OCI-LY1 (cell line): ENCODE measurements around the gene MAST4.

Experiments
- EZH2 ChIP-seq: fragments of 200-600 bp; sonication (generic), shearing (Covaris generic); IDR thresholded peaks from 2 replicates; pipeline ENCODE4 v1.8.0; 2017; ENCODE audit warnings: borderline replicate concordance, mixed run types, mild to moderate bottlenecking, antibody characterized with exemption, low read length, moderate library complexity, mixed read lengths
- TF ChIP-seq, protein P1 (sequence below): fragments of 200-600 bp; sonication (generic), shearing (Covaris generic); IDR thresholded peaks from 2 replicates; pipeline ENCODE4 v1.5.1; 2017; ENCODE audit warnings: mild to moderate bottlenecking, antibody characterized with exemption, low read length, moderate library complexity, mixed read lengths

DNA sequence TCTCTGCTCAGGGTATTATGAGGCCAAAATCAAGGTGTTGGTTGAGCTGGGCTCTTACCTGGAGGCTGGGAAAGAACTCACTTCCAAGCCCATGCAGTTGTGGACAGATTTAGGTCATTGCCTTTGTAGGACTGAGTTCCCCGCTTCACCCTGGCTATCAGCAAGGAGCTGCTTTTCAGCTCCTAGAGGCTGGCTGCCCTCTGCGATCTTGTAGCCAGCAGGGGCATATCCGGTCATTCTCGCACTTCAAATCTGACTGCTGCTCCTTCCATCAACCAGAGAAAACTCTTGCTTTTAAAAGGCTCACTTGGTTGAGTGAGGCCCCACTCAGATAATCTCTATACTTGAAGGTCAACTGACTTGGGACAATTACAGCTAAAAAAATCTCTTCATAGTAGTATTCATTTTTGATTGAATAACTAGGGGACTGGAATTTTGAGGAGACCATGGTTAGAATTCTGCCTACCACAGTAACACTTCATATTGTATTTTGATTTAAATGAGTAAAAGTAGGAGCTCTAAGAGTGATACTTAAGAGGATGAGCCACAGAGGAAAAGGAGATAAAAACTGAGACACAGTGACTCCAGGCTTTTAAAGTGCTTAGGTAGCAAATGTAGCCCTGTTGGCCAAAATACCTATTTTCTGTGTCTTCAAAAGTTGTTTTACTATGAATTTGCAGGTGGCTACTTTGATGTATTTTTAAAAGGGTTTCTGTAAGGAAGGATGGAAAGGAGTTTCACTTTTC is 463.0 kb downstream of the MAST4 start:
- TF ChIP-seq, protein P1, sequence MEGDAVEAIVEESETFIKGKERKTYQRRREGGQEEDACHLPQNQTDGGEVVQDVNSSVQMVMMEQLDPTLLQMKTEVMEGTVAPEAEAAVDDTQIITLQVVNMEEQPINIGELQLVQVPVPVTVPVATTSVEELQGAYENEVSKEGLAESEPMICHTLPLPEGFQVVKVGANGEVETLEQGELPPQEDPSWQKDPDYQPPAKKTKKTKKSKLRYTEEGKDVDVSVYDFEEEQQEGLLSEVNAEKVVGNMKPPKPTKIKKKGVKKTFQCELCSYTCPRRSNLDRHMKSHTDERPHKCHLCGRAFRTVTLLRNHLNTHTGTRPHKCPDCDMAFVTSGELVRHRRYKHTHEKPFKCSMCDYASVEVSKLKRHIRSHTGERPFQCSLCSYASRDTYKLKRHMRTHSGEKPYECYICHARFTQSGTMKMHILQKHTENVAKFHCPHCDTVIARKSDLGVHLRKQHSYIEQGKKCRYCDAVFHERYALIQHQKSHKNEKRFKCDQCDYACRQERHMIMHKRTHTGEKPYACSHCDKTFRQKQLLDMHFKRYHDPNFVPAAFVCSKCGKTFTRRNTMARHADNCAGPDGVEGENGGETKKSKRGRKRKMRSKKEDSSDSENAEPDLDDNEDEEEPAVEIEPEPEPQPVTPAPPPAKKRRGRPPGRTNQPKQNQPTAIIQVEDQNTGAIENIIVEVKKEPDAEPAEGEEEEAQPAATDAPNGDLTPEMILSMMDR = no peak
- TF ChIP-seq EZH2 = no peak
